Colon (tissue), 2 donors: Measurements from ENCODE around the gene LGALS3.
A peak's percentile ranks its signal among the peaks of the same experiment; 100 is the strongest.

ENCODE experiments used
- FAIRE-seq: peaks from 2 replicates; lab custom pipeline; 2012; peaks lifted over from hg19 to GRCh38; lab: Jason Lieb, UNC
- donor health status: control.
- donor health status: control.

LGALS3 gene

GRCh38 chr14:55115460-55115859, 13.6 kb upstream of the LGALS3 start:
- FAIRE-seq: no peak

GRCh38 chr14:55115861-55116245, 13.2 kb upstream of the LGALS3 start:
- no peak for FAIRE-seq

- FAIRE-seq: no peak
Observed at GRCh38 chr14:55116246-55117030, 12.6 kb upstream of the LGALS3 start.

- FAIRE-seq: no peak
Observed at GRCh38 chr14:55117803-55118441, 11.1 kb upstream of the LGALS3 start.

GRCh38 chr14:55118761-55119160, 10.3 kb upstream of the LGALS3 start:
- no peak for FAIRE-seq

GRCh38 chr14:55120571-55121495, 8.2 kb upstream of the LGALS3 start:
- FAIRE-seq: no peak

- FAIRE-seq: peak; percentile 10
Observed at GRCh38 chr14:55121628-55122439, 7.2 kb upstream of the LGALS3 start.

GRCh38 chr14:55122440-55122986, 6.5 kb upstream of the LGALS3 start:
- FAIRE-seq: no peak

- no peak for FAIRE-seq
Observed at GRCh38 chr14:55123101-55123500, 6.0 kb upstream of the LGALS3 start.

- no peak for FAIRE-seq
Observed at GRCh38 chr14:55123852-55124639, 5.0 kb upstream of the LGALS3 start.

GRCh38 chr14:55124774-55125386, 4.2 kb upstream of the LGALS3 start:
- FAIRE-seq: no peak

- FAIRE-seq: peak; percentile 43
Observed at GRCh38 chr14:55125403-55125802, 3.6 kb upstream of the LGALS3 start.

GRCh38 chr14:55126034-55126433, 3.0 kb upstream of the LGALS3 start:
- no peak for FAIRE-seq

- no peak for FAIRE-seq
Observed at GRCh38 chr14:55126932-55127459, 2.1 kb upstream of the LGALS3 start.

- FAIRE-seq: peak; percentile 45
Observed at GRCh38 chr14:55127460-55127951, 1.5 kb upstream of the LGALS3 start.

- no peak for FAIRE-seq
Observed at GRCh38 chr14:55128386-55129085, 516 bp upstream of the LGALS3 start.

GRCh38 chr14:55129428-55130195, 560 bp downstream of the LGALS3 start:
- FAIRE-seq: no peak

- FAIRE-seq: no peak
Observed at GRCh38 chr14:55130196-55130550, 1.1 kb downstream of the LGALS3 start.
